ENCODE data around the gene TBC1D8.

- no peak for TF ChIP-seq POLR2AphosphoS5 (IDR thresholded peaks at IDR 0.05; ENCODE audit: low read depth, low read length)
- no peak for TF ChIP-seq CTCF (IDR thresholded peaks at IDR 0.05; ENCODE audit: control extremely low read depth in 1 of 3, insufficient read depth in 1 of 3, low read depth in 1 of 3, low read length in 3 of 3)
- TF ChIP-seq POLR2A (IDR thresholded peaks at IDR 0.05; ENCODE audit: control extremely low read depth in 1 of 2, low read depth in 2 of 2, low read length in 2 of 2) = no peak
- TF ChIP-seq CHD1 (IDR thresholded peaks at IDR 0.05; ENCODE audit: low read depth, low read length) = no peak
- TF ChIP-seq YY1 (IDR thresholded peaks at IDR 0.05; ENCODE audit: low read depth, low read length) = no peak
- TF ChIP-seq SIN3A (conservative IDR thresholded peaks at IDR 0.05 in 1 of 2, IDR thresholded peaks at IDR 0.05 in 1 of 2; ENCODE audit: low read depth in 1 of 2, low read length in 2 of 2) = no peak
- TF ChIP-seq PHF8 (conservative IDR thresholded peaks at IDR 0.05; ENCODE audit: low read depth, low read length) = no peak
- TF ChIP-seq CBX5 (IDR thresholded peaks at IDR 0.05; ENCODE audit: low read depth, low read length) = no peak
- TF ChIP-seq EP300 (IDR thresholded peaks at IDR 0.05; ENCODE audit: borderline replicate concordance in 1 of 2, low read depth in 2 of 2, low read length in 2 of 2) = no peak
- TF ChIP-seq RAD21 (IDR thresholded peaks at IDR 0.05 in 1 of 2, conservative IDR thresholded peaks at IDR 0.05 in 1 of 2; ENCODE audit: low read depth in 2 of 2, low read length in 2 of 2) = no peak
- TF ChIP-seq CREB1 (IDR thresholded peaks at IDR 0.05) = no peak
- TF ChIP-seq SP4 (IDR thresholded peaks at IDR 0.05; ENCODE audit: low read length) = no peak
- no peak for TF ChIP-seq ATF2 (IDR thresholded peaks at IDR 0.05; ENCODE audit: low read length)
- TF ChIP-seq POU5F1 (IDR thresholded peaks at IDR 0.05; ENCODE audit: low read depth, low read length) = no peak
Observed at GRCh38 chr2:101018934-101019333, 132.2 kb downstream of the TBC1D8 start.
